Mesodermal cell (in vitro differentiated cells): ENCODE measurements around the gene SLCO2A1.
"Not testable (repeated sequence)": the region's sequence is repeated elsewhere in the genome, so short reads cannot be mapped to it uniquely, and the experiment has no call there.

Source experiments
- H3K27ac ChIP-seq: 2 replicates; pipeline ENCODE4 v1.7.0; 2013; ENCODE audit warnings: mild to moderate bottlenecking, low read depth, low read length, moderate library complexity; ENCODE audit not compliant: severe bottlenecking
- H3K36me3 ChIP-seq: 2 replicates; pipeline ENCODE4 v1.7.1; 2013; ENCODE audit warnings: mild to moderate bottlenecking, low read length, moderate library complexity; ENCODE audit not compliant: control insufficient read depth, insufficient read depth
- H3K4me1 ChIP-seq: one replicate; pipeline ENCODE4 v1.7.1; 2013; ENCODE audit warnings: mild to moderate bottlenecking, low read length; ENCODE audit not compliant: insufficient read depth, control insufficient read depth, poor library complexity, severe bottlenecking
- H3K4me3 ChIP-seq: 2 replicates; pipeline ENCODE4 v1.7.0; 2013; ENCODE audit warnings: low read length, control low read depth, mild to moderate bottlenecking; ENCODE audit not compliant: insufficient read depth, poor library complexity, severe bottlenecking; ENCODE audit errors: extremely low read depth
- H3K9me3 ChIP-seq: 2 replicates; pipeline ENCODE4 v1.7.1; 2013; ENCODE audit warnings: mild to moderate bottlenecking, low read length, moderate library complexity; ENCODE audit not compliant: control insufficient read depth
- WGBS, 2 experiments: methylation state at CpG; one replicate each; pipeline ENCODE4 v1.1.5; 2013; ENCODE audit warnings: missing lambda C conversion rate in 2 of 2; ENCODE audit not compliant: insufficient coverage in 2 of 2; 5-methylcytosine and 5-hydroxymethylcytosine counted together

Gene SLCO2A1

GRCh38 chr3:134072881-134073582 lies 43.3 kb upstream of the SLCO2A1 start:
- no peaks in the 10 kb centered on the region for H3K4me1 ChIP-seq
- H3K9me3 ChIP-seq: no peaks in the 10 kb centered on the region
- no peak overlapping the region for H3K4me3 ChIP-seq
- no peaks in the 10 kb centered on the region for H3K36me3 ChIP-seq
- 89 to 94% methylated on average over 14 of the region's 15 CpGs for WGBS, 2 experiments
- H3K27ac ChIP-seq: no peak overlapping the region

- WGBS, 2 experiments: 96 to 100% methylated on average over 9 to 15 of the region's 25 CpGs
- H3K4me3 ChIP-seq, H3K36me3 ChIP-seq, H3K9me3 ChIP-seq, H3K27ac ChIP-seq, H3K4me1 ChIP-seq: not testable (repeated sequence)
These were observed 40.6 kb upstream of the SLCO2A1 start for GRCh38 chr3:134070281-134070680.

- H3K4me1 ChIP-seq: peaks cover 5% of the 10 kb centered on the region
- H3K36me3 ChIP-seq: no peaks in the 10 kb centered on the region
- no peaks in the 10 kb centered on the region for H3K9me3 ChIP-seq
- no peak overlapping the region for H3K27ac ChIP-seq
- H3K4me3 ChIP-seq: no peak overlapping the region
- 88 to 97% methylated on average over 1 to 4 of the region's 7 CpGs for WGBS, 2 experiments
These were observed 38.7 kb upstream of the SLCO2A1 start for GRCh38 chr3:134068429-134068828.

- Histone ChIP-seq H3K27ac (no peak overlapping the region), H3K36me3 (no peaks in the 10 kb centered on the region), H3K9me3 (no peaks in the 10 kb centered on the region), H3K4me1 (peaks cover 5% of the 10 kb centered on the region), H3K4me3 (no peak overlapping the region)
- WGBS, 2 experiments: 91 to 96% methylated on average over 12 to 14 of the region's 14 CpGs
These were observed 37.9 kb upstream of the SLCO2A1 start for GRCh38 chr3:134067531-134068161.

- Histone ChIP-seq H3K4me3 (no peak overlapping the region), H3K27ac (no peak overlapping the region), H3K9me3 (no peaks in the 10 kb centered on the region)
These were observed 37.2 kb upstream of the SLCO2A1 start for GRCh38 chr3:134066651-134067530.

GRCh38 chr3:134066158-134066541 lies 36.4 kb upstream of the SLCO2A1 start:
- H3K36me3 ChIP-seq: no peaks in the 10 kb centered on the region
- H3K9me3 ChIP-seq: no peaks in the 10 kb centered on the region
- 85 to 92% methylated on average over 5 to 7 of the region's 7 CpGs for WGBS, 2 experiments
- H3K4me1 ChIP-seq: peaks cover 5% of the 10 kb centered on the region
- H3K4me3 ChIP-seq: no peak overlapping the region
- H3K27ac ChIP-seq: no peak overlapping the region

More at GRCh38 chr3:134066651-134067530, 37.2 kb upstream of the SLCO2A1 start:
- H3K4me1 ChIP-seq: peaks cover 5% of the 10 kb centered on the region
- WGBS, 2 experiments: 93 to 97% methylated on average over 2 to 6 of the region's 8 CpGs
- H3K36me3 ChIP-seq: no peaks in the 10 kb centered on the region

GRCh38 chr3:134065252-134066157 lies 35.8 kb upstream of the SLCO2A1 start:
- no peak overlapping the region for H3K27ac ChIP-seq
- H3K9me3 ChIP-seq: no peaks in the 10 kb centered on the region
- H3K36me3 ChIP-seq: no peaks in the 10 kb centered on the region
- H3K4me1 ChIP-seq: peaks cover 5% of the 10 kb centered on the region
- no peak overlapping the region for H3K4me3 ChIP-seq
- WGBS, 2 experiments: 73 to 75% methylated on average over 8 to 9 of the region's 9 CpGs

- H3K4me3 ChIP-seq: no peak overlapping the region
- no peaks in the 10 kb centered on the region for H3K36me3 ChIP-seq
- peaks cover 8% of the 10 kb centered on the region for H3K4me1 ChIP-seq
- WGBS, 2 experiments: 100% methylated on average over 1 of the region's 2 CpGs; no CpG with 5 or more reads in 1 of the 2 experiments
- no peak overlapping the region for H3K27ac ChIP-seq
- no peaks in the 10 kb centered on the region for H3K9me3 ChIP-seq
These were observed 34.4 kb upstream of the SLCO2A1 start for GRCh38 chr3:134064081-134064480.

- H3K4me3 ChIP-seq: no peak overlapping the region
- peaks cover 8% of the 10 kb centered on the region for H3K4me1 ChIP-seq
- H3K27ac ChIP-seq: no peak overlapping the region
- no peaks in the 10 kb centered on the region for H3K9me3 ChIP-seq
- H3K36me3 ChIP-seq: no peaks in the 10 kb centered on the region
- 85 to 87% methylated on average over 4 to 6 of the region's 7 CpGs for WGBS, 2 experiments
These were observed 31.7 kb upstream of the SLCO2A1 start for GRCh38 chr3:134061401-134061800.
